GM18498 (cell line): ENCODE results near the gene CACNG1.
"Not testable (repeated sequence)": the region's sequence is repeated elsewhere in the genome, so short reads cannot be mapped to it uniquely, and the experiment has no call there.

Experiments
- ATAC-seq: cut with Tn5 transposase; IDR thresholded peaks from one replicate; pipeline ENCODE4 v1.9.1; 2021; ENCODE audit warnings: mild to moderate bottlenecking, moderate library complexity; ENCODE audit not compliant: unreplicated experiment

CACNG1 gene

GRCh38 chr17:67025216-67025792 lies 19.1 kb upstream of the CACNG1 start:
- no peak for ATAC-seq

GRCh38 chr17:67026341-67026740 lies 18.0 kb upstream of the CACNG1 start:
- no peak for ATAC-seq

GRCh38 chr17:67027031-67027628 lies 17.2 kb upstream of the CACNG1 start:
- ATAC-seq: no peak

DNA sequence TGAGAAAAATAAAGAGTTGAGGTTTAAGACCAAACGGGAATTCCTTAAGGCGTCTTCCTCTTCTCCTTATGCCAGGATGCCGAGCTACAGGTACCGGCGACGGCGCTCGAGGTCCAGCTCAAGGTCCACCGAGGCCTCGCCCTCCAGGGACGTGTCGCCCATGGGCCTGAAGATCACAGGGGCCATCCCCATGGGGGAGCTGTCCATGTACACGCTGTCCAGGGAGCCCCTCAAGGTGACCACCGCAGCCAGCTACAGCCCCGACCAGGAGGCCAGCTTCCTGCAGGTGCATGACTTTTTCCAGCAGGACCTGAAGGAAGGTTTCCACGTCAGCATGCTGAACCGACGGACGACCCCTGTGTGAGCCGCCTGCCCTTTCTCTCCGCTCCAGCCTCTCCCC lies 13.7 kb upstream of the CACNG1 start:
- no peak for ATAC-seq

DNA sequence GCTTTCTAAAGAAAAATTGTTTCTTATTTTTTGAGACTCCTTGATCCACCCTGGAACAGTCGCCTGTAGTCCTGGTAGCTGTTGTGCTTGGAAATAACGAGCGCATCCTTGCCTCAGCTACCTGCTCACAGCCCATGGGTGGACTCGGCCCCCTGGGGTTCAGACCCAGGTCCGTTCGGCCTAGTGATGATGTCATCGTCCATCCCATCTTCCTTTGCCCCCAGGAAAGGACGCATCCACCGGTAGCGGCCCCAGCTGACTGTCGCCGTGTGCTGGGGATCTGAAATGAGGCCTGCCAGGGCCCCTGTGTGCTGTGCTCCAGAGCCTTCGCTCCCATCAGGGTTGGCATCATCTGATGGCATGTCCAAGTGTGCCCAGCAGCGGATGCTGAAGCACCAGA lies 12.0 kb upstream of the CACNG1 start:
- ATAC-seq: no peak

- no peak for ATAC-seq
Measured at GRCh38 chr17:67032985-67033384, 11.4 kb upstream of the CACNG1 start.

- no peak for ATAC-seq
Measured at GRCh38 chr17:67033613-67034012, 10.7 kb upstream of the CACNG1 start.

GRCh38 chr17:67035131-67036083 lies 8.9 kb upstream of the CACNG1 start:
- ATAC-seq: peak; percentile 67

DNA sequence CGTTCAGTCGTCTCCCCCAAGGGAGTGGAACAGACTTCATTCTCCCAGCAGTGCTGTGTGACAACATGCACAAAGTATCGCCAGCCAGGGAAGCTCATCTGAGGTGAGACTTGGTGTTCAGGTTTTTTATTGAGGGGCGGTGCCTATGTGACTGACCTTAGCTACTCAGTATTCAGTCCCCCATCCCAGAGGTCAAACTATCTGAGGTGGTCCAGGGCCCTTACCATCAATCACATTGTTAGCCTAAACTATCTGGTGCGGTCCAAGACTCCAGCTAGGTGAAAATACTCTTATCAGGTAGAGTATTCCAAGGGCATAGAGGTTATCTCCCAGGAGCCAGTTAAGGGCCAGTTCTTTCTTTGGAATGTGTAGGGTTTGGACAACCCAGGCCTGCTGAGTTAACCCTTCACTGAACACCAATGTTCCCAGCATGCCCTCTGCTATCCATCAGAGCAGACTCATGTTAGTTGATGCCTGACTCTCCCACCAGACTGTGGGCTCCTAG lies 5.4 kb upstream of the CACNG1 start:
- ATAC-seq: no peak

DNA sequence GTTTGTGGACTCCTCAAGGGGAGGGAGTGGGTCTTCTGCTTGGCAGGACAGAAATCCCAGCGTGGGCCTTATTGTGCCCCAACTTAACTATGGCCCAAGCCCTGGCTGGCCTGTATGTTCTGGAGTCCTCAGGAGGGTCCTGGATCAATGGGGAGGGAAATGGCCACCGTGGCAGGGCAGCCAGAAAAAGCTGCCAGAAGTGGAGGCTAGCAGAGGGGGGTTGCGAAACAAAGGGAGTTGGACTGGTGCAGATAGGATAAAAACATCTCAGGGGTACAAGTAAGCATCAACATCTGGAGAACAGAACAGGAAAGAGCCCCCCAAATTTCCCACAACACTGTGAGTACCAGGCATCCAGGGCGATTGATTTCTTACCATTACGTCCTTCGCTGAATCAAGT lies 3.7 kb upstream of the CACNG1 start:
- no peak for ATAC-seq

DNA sequence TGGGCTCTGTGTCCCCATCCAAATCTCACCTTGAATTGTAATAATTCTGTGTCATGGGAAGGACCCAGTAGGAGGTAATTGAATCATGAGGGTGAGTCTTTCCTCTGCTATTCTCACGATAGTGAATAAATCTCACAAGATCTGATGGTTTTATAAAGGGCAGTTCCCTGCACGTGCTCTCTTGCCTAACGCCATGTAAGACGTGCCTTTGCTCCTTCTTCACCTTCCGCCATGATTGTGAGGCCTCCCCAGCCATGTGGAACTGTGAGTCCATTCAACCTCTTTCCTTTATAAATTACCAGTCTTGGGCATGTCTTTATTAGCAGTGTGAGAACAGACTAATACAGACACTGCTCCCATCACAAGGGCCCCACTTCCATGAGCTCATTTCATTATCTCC lies 3.2 kb upstream of the CACNG1 start:
- not testable (repeated sequence) for ATAC-seq

GRCh38 chr17:67041531-67041930 lies 2.8 kb upstream of the CACNG1 start:
- no peak for ATAC-seq

- no peak for ATAC-seq
Measured at GRCh38 chr17:67041941-67042899, 2.1 kb upstream of the CACNG1 start.

DNA sequence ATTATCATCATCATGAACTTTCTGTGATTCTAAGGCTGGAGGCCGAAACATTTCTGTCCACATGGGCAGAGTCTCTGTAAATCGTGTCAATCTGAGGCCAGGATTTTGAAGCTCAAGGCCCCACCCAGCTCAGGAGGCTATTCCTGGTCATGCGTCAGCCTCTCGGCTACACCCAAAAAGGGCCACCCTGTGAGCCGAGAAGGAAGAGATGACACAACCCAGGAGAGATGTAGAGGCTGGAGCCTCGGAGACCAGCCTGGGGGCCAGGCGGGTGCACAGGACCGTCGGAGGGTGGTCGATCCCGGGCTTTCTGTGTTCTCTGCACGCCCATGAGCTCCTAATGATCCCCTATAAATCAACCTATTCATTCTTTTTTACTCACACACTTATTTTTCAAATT lies 1.1 kb upstream of the CACNG1 start:
- no peak for ATAC-seq

GRCh38 chr17:67044940-67045339 lies 586 bp downstream of the CACNG1 start:
- ATAC-seq: no peak

- ATAC-seq: no peak
Measured at GRCh38 chr17:67046398-67046797, 2.0 kb downstream of the CACNG1 start.

DNA sequence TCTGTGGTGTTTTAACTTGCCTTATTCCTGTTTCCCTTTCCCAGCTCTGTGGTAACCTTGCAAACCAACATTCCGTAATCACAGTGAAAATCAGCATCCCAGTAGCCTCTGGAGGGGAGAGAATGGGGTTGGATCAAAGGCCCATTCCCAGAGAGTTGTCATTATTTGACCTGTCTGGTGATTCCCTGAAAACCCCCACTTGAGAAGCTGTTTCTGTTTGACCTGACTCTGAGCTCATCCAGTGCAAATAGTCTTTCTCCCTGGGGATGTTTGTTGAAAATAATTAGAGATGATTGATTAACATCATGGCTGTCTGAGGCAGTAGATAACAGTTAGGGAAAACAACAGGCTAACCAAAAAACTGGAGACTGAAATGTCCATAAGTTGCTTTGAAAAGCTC lies 3.0 kb downstream of the CACNG1 start:
- ATAC-seq: no peak

GRCh38 chr17:67049025-67049739 lies 4.8 kb downstream of the CACNG1 start:
- no peak for ATAC-seq

GRCh38 chr17:67050066-67050465 lies 5.7 kb downstream of the CACNG1 start:
- ATAC-seq: no peak
